Adrenal gland (tissue), 5 donors: ENCODE measurements around the gene DNAJC1.

ENCODE experiments used
- POLR2A ChIP-seq, 2 donors: fragments of 450-650 bp; IDR thresholded peaks; one replicate each; pipeline ENCODE4 v1.6.1; 2017; ENCODE audit warnings: antibody characterized with exemption in 2 of 2, mild to moderate bottlenecking in 2 of 2, moderate library complexity in 1 of 2
- TF ChIP-seq, protein P1 (sequence below), 6 experiments: fragments of 450-650 bp in 4 of 6; fragments of 200-600 bp in 2 of 6; sonication (generic) in 1 of 6; IDR thresholded peaks; 1 replicate in 5 of 6; 2 replicates in 1 of 6; pipeline versions ENCODE4 v1.5.1 to v1.8.0; 2016 to 2021; ENCODE audit warnings: antibody characterized with exemption in 6 of 6, mild to moderate bottlenecking in 2 of 6, moderate library complexity in 1 of 6
- donor health status: DM: no; HTN: no; CAD: no.

DNA sequence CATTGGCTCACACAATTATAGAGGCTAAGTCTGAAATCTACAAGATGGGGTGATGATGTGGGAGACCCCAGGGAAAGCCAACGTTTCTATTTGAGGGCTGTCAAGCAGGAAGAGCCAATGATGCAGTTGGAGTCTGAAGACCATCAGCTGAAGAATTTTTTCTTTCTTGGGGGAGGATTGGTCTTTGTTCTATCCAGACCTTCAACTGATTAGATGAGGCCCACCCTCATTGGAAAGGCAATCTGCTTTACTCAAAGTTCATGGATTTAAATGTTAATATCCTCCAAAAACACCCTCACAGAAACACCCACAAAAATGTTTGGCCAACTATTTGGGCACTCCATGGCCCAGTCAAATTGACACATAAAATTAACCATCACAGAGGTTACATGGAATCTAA is 44.3 kb upstream of the DNAJC1 start:
- TF ChIP-seq, protein P1, sequence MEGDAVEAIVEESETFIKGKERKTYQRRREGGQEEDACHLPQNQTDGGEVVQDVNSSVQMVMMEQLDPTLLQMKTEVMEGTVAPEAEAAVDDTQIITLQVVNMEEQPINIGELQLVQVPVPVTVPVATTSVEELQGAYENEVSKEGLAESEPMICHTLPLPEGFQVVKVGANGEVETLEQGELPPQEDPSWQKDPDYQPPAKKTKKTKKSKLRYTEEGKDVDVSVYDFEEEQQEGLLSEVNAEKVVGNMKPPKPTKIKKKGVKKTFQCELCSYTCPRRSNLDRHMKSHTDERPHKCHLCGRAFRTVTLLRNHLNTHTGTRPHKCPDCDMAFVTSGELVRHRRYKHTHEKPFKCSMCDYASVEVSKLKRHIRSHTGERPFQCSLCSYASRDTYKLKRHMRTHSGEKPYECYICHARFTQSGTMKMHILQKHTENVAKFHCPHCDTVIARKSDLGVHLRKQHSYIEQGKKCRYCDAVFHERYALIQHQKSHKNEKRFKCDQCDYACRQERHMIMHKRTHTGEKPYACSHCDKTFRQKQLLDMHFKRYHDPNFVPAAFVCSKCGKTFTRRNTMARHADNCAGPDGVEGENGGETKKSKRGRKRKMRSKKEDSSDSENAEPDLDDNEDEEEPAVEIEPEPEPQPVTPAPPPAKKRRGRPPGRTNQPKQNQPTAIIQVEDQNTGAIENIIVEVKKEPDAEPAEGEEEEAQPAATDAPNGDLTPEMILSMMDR (IDR thresholded peaks at IDR 0.05), result no peak
- no peak for TF ChIP-seq POLR2A (IDR thresholded peaks at IDR 0.05)
